ENCODE results near the gene AHI1. TPM values are rescaled to one million over a fixed set of nuclear protein-coding genes. Genes with fewer than 3 reads are reported as not detected.

The AHI1 gene
- total RNA-seq, 6 experiments from 2014 or later, result 14.6 to 19.1 (median 17.0) TPM

GRCh38 chr6:135451617-135452190, 45.8 kb downstream of the AHI1 start:
- H3K36me3 Mint-ChIP-seq (ENCODE audit: low read depth), result no peaks in the 10 kb centered on the region
- H3K27me3 Mint-ChIP-seq (ENCODE audit: insufficient read depth), result no peaks in the 10 kb centered on the region
- H3K27ac Mint-ChIP-seq, result no peak overlapping the region
- no peaks in the 10 kb centered on the region for H3K4me1 Mint-ChIP-seq (ENCODE audit: low read depth)
- no peak overlapping the region for H3K4me3 Mint-ChIP-seq
- no peaks in the 10 kb centered on the region for H3K9me3 Mint-ChIP-seq
- TF ChIP-seq, protein P1, sequence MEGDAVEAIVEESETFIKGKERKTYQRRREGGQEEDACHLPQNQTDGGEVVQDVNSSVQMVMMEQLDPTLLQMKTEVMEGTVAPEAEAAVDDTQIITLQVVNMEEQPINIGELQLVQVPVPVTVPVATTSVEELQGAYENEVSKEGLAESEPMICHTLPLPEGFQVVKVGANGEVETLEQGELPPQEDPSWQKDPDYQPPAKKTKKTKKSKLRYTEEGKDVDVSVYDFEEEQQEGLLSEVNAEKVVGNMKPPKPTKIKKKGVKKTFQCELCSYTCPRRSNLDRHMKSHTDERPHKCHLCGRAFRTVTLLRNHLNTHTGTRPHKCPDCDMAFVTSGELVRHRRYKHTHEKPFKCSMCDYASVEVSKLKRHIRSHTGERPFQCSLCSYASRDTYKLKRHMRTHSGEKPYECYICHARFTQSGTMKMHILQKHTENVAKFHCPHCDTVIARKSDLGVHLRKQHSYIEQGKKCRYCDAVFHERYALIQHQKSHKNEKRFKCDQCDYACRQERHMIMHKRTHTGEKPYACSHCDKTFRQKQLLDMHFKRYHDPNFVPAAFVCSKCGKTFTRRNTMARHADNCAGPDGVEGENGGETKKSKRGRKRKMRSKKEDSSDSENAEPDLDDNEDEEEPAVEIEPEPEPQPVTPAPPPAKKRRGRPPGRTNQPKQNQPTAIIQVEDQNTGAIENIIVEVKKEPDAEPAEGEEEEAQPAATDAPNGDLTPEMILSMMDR (IDR thresholded peaks at IDR 0.05), result peak; percentile 92
- DNase-seq, result peak; percentile 26

DNA sequence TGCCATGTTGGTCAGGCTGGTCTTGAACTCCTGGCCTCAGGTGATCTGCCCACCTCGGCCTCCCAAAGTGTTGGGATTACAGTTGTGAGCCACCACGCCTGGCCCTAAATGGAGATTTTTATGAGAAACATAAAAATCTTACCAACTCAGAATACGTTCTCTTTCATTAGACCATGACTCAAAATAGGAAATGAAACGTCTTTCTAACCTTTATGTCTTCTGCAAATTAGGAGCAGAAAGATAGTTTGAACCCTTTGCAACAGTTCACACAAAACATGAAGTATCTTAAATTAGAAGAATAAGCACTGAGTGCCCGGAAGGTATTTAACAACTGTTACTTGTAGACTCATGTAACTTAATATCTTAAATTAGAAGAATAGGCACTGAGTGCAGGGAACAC, 48.3 kb downstream of the AHI1 start:
- no peaks in the 10 kb centered on the region for H3K4me1 Mint-ChIP-seq (ENCODE audit: low read depth)
- H3K27me3 Mint-ChIP-seq (ENCODE audit: insufficient read depth), result no peaks in the 10 kb centered on the region
- H3K36me3 Mint-ChIP-seq (ENCODE audit: low read depth), result no peaks in the 10 kb centered on the region
- TF ChIP-seq, protein P1 (IDR thresholded peaks at IDR 0.05), result no peak
- no peak for DNase-seq
- H3K9me3 Mint-ChIP-seq, result no peaks in the 10 kb centered on the region
- H3K4me3 Mint-ChIP-seq, result no peak overlapping the region
- H3K27ac Mint-ChIP-seq, result no peak overlapping the region

- TF ChIP-seq, protein P1 (IDR thresholded peaks at IDR 0.05), result no peak
- Mint-ChIP-seq H3K4me3 (peak overlapping the region; percentile 9; the same call in 1 of the 2 replicates), H3K9me3 (no peaks in the 10 kb centered on the region), H3K27ac (no peak overlapping the region), H3K4me1 (ENCODE audit: low read depth) (peaks cover 10% of the 10 kb centered on the region), H3K36me3 (ENCODE audit: low read depth) (no peaks in the 10 kb centered on the region), H3K27me3 (ENCODE audit: insufficient read depth) (no peaks in the 10 kb centered on the region)
- DNase-seq, result no peak
These were observed 57.3 kb downstream of the AHI1 start for GRCh38 chr6:135440087-135440792.

DNA sequence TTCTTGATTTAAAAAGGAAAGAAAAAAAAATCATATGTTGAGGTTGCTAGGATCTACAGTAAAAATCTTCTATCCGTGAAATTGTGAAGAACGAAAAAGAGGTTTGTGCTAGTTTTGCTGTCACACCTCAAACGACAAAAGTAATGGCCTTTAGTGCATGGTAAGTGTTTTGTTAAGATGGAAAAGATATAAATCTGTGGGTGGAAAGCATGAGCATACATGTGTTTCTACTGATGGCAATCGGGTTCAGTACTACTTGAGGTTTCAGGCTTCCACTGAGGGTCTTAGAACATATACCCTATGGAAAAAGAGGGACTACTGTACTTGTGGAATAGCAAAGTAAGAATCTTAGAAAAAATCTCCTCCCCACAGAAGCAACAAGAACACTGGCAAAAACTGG, 58.0 kb downstream of the AHI1 start:
- Mint-ChIP-seq H3K4me1 (ENCODE audit: low read depth) (peaks cover 10% of the 10 kb centered on the region), H3K27me3 (ENCODE audit: insufficient read depth) (no peaks in the 10 kb centered on the region), H3K4me3 (no peak overlapping the region), H3K36me3 (ENCODE audit: low read depth) (no peaks in the 10 kb centered on the region), H3K9me3 (no peaks in the 10 kb centered on the region), H3K27ac (no peak overlapping the region; the same call in 1 of the 2 replicates)
- TF ChIP-seq, protein P1 (IDR thresholded peaks at IDR 0.05), result no peak
- DNase-seq, result no peak

DNA sequence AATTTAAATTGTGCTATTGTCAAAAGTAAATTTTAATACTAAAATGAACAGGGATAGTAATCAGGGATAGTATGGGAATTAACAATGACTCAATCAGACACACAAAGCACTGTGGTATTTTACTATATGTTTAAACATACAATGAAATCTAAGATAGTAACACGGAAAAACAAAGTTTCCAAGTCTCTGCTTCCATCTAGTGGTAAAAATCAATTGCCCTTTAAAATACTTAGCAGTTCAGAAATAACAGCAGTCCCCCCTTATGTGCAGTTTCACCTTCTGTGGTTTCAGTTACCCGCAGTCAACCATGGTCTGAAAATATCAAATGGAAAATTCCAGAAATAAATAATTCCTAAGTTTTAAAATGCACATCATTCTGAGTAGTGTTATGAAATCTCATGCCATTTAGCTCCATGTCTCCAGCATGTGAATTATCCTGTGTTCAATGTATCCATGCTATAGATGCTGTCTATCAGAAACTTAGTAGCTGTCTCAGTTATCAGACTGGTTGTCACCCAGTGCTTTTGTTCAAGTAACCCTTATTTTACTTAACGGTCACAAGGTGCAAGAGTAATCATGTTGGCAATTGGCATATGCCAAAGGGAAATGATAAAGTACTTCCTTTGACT, 58.5 kb downstream of the AHI1 start:
- H3K27ac Mint-ChIP-seq, result no peak overlapping the region
- no peak overlapping the region for H3K4me3 Mint-ChIP-seq
- no peaks in the 10 kb centered on the region for H3K36me3 Mint-ChIP-seq (ENCODE audit: low read depth)
- peak; percentile 12 for DNase-seq
- H3K9me3 Mint-ChIP-seq, result no peaks in the 10 kb centered on the region
- H3K27me3 Mint-ChIP-seq (ENCODE audit: insufficient read depth), result no peaks in the 10 kb centered on the region
- TF ChIP-seq, protein P1 (IDR thresholded peaks at IDR 0.05), result peak; percentile 80
- H3K4me1 Mint-ChIP-seq (ENCODE audit: low read depth), result peaks cover 10% of the 10 kb centered on the region
